ENCODE measurements around the gene PRPF4. TPM values are rescaled to one million over a fixed set of nuclear protein-coding genes. Genes with fewer than 3 reads are reported as not detected.

PRPF4 gene
- total RNA-seq, 1 donor = 36.3 TPM

- no peak for TF ChIP-seq CTCF (IDR thresholded peaks at IDR 0.05; ENCODE audit: insufficient read depth, low read depth, low read length)
- peak; percentile 90 for DNase-seq (ENCODE audit: low read depth)
- peak within 1 kb of the TSS; percentile 88 for H3K4me3 ChIP-seq (ENCODE audit: low read depth, low read length)
These were observed 64.7 kb downstream of the PRPF4 start, which contains the start of gene WDR31 for GRCh38 chr9:113340011-113340699. Gene WDR31 (minus strand): TSS chr9:113340275. CDS start chr9:113332022, 8,253 bp downstream.

DNA sequence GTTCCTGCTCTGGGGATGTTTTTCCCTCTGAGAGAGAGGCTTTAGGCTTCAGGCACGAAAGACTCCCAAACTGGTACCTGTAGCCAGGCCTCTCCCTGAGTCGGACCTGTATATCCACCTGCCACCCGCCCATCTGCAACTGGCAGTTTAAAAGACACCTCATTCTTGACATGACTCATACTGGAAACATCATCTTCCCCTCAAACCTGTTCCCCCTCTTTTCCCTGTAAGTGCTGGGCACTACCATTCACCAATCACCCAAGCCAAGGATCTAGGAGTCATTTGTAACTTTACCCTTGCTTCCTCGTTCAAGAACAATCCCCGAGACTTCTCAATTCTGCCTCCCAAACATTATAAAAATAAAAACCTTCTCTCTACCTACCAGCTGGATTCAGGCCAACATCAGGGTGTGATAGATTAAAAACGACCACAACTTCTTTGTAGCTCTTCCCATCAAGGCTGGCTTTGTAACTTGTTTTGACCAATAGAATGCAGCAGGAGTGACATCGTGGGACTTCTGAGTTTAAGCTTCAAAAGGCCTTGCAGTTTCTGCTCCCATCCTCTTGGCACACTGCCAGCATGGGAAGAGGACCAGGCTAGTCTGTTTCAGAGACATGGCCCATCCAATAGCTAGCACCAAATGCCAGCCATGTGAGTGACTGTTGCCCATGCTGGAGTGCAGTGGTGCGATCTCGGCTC, 66.4 kb downstream of the PRPF4 start:
- no peak for TF ChIP-seq CTCF (IDR thresholded peaks at IDR 0.05; ENCODE audit: insufficient read depth, low read depth, low read length)
- no peak overlapping the region for H3K4me3 ChIP-seq (ENCODE audit: low read depth, low read length)
- no peak for DNase-seq (ENCODE audit: low read depth)

Other genes starting within 250 kb of the PRPF4 start
- 1.6 and 2.6 TPM in 2 replicates for gene ZFP37, start 218.9 kb upstream of the PRPF4 start, total RNA-seq
- gene SLC31A2, start 124.7 kb upstream of the PRPF4 start, total RNA-seq = 11.6 and 23.3 TPM in 2 replicates
- 20.6 and 25.9 TPM in 2 replicates for gene FKBP15, start 54.4 kb upstream of the PRPF4 start, total RNA-seq
- 34.5 and 41.5 TPM in 2 replicates for gene SLC31A1, start 54.1 kb upstream of the PRPF4 start, total RNA-seq
- 35.8 and 61.3 TPM in 2 replicates for gene CDC26, start 86 bp upstream of the PRPF4 start, total RNA-seq
- not detected in 2 replicates for gene RNF183, start 27.7 kb downstream of the PRPF4 start, total RNA-seq
- 0.32 and 0.86 TPM in 2 replicates for gene WDR31, start 64.6 kb downstream of the PRPF4 start, total RNA-seq
- gene BSPRY, start 73.9 kb downstream of the PRPF4 start, total RNA-seq = not detected in 2 replicates
- 6.1 and 7.3 TPM in 2 replicates for gene HDHD3, start 101.3 kb downstream of the PRPF4 start, total RNA-seq
- 14.2 and 15.1 TPM in 2 replicates for gene ALAD, start 125.6 kb downstream of the PRPF4 start, total RNA-seq
- 33.2 and 54.0 TPM in 2 replicates for gene POLE3, start 135.0 kb downstream of the PRPF4 start, total RNA-seq
- gene C9orf43, start 135.1 kb downstream of the PRPF4 start, total RNA-seq = 0.32 and 0.43 TPM in 2 replicates
- gene RGS3, start 188.1 kb downstream of the PRPF4 start, total RNA-seq = 37.1 and 44.8 TPM in 2 replicates